ENCODE results near the gene DEFB132.

DEFB132 gene

DNA sequence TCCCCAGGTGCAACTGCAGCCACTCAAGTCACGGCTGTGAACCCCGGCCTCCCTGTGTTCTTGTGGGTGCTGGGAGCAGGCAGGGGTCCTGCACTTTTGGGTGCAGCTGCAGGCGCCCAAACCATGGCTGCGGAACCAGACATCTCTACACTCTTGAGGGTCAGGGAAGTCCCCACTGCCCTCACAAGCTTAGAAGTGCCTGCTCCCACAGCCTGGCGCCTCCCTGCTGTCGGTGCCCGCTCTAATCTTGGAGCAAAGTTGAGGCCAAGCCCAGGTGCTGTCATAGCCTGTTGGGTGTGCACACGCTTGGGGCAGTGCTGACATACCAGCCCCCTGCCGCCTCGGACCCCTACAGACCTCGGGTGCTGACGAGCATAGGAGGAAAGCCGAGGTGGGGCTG lies 6.2 kb downstream of the DEFB132 start:
- DNase-seq (ENCODE audit: low read depth in 3 of 3), result no peak

DNA sequence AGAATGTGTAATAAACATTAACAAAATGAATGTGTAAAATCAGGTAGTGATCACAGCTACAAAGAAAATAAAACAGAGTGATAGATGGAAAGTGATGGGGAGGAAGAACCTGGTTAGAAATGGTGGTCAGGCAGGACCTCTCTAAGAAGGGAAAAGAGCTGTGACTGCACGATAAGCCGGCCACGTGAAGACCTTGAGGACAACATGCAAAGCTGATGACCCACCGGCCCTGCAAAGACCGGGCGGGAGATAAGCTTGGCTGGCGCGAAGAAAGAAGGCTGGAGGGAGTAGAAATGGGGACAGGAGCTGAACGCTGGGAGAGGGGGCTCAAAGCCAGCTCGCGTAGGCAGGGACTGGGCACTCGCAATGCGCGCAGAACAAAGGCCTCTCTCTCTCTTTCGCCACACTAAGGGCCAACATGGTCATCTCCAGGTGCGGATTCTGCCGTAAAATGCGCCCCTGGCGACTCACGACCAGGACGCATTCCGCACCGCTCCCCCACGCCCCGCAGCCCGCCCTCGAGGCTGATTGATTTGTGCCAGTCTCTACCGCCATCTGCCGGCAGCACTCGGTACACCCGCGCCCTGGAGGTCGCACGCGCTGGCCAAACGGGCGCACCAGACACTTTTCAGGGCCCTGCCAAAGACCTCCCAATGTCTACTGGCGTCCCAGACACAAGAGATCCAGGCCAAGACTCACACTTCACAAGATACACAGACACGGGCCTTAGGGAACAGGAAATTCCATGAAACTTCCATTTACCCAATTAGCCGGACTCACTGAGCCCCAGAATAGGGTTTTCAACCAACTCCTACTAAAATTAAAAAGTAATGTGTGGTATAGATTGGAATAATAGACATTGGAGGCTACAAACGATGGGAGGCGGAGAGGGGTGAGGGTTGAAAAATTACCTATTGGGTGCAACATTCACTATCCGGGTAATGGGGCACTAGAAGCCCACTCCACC lies 9.4 kb downstream of the DEFB132 start:
- peak; percentile 82 to 92 (median 86) for DNase-seq (ENCODE audit: low read depth in 3 of 3)

DNA sequence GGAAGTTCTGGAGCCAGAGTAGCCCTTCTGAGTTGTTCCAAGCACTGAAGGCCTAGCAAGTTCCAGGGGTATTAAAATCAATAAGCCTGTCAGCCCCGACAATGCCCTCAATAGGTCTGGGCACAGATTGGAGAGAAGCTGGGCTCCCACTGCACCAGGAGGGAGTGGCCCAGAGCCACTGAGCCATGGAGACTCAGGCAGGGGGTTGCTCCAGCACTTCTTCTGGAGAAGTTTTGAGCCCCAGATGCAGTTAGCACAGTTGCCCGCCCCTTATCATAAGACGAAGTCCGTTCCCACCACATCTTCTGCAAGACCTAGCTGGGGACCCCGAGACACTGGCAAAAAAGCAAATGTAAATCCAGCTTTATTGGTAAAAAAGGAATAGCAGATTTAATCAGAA lies 13.0 kb downstream of the DEFB132 start:
- no peak for DNase-seq (ENCODE audit: low read depth in 3 of 3)

DNA sequence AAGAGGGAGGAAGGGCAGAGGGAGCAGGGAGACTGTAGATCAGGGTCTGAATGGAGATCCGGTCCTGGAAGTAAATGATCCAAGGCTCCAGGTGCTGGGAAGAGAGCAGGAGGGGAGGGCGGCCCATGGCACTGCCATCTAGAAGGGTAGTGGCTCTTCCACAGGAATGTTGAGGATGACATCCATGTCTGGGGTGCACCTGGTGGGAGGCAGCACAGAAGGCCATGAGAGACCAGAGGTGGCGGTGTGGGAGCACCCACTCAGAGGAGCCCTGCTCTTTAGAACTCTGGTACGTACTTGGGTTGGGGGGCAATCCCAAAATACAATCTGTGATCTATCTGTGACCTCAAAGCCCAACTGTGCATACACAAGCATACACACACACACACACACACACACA lies 13.5 kb downstream of the DEFB132 start:
- no peak for DNase-seq (ENCODE audit: low read depth in 3 of 3)

DNA sequence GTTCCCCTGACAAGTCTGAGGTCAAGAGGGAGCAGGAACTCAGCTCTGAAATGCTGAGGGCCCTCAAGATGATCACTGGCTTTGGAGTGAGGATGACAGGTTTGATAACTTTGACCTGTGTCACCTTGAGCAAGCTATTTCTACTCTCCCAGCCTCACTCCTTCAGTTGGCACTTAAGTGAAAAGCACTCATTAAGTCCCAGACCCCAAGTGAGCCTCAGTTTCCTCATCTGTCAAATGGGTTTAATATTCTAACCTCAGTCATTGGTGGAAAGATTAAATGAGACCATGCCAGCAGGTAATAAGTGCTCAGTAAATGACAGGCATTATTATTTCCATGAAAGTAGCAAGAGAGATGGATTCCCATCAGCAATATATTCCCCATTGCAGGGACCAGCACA lies 14.0 kb downstream of the DEFB132 start:
- DNase-seq (ENCODE audit: low read depth in 3 of 3), result no peak

DNA sequence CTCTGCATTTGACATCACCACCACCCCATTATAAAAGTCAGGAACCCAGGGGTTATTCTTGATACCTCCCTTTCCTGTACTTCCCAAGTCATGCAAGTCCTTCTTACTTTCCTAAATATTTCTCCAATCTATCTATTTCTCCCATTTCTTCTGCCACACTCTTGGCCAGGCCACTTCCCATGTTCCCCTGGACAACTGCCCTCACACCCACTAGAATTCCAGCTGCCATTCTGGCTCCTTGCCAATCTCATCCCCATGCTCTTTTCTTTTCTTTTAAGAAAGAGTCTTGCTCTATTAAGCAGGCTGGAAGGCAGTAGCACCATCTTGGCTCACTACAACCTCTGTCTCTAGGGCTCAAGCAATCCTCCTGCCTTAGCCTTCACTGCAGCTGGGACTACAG lies 15.2 kb downstream of the DEFB132 start:
- DNase-seq (ENCODE audit: low read depth in 3 of 3), result no peak

DNA sequence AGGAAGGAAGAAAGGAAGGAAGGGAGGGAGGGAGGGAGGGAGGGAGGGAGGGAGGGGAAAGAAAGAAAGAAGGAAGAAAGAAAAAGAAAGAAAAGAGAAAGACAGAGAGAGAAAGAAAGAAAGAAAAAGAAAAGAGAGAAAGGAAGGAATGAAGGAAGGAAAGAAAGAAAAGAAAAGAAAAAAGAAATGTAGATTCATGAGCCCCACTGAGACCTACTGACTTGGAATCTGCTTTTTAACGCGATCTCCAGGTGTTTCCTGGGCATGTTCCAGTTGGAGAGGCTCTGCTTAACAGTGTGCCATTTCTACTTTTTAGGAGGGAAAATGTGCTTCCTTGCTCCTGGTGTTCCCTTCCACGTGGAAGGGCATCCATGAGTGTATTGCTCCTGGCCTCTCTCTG lies 16.4 kb downstream of the DEFB132 start:
- no peak for DNase-seq (ENCODE audit: low read depth in 3 of 3)

DNA sequence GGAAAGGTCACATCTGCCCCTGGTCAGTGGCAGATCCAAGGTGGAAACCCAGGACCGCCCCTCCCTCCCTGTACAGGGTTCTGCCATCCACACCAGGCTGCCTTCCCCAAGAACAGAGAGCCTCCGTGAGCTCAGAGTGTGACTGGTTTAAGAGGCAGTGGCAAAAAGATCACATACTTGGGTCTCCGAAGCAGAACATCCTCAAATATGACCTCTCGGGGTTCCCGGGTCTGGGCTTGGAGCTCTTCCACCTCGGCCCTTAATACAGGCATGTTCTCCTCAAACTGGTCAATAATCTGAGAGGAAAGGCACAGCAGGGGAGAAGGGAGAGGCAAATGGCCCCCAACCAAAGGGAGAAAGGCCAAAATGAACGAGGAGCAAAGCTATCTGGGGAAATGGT lies 18.3 kb downstream of the DEFB132 start:
- no peak for DNase-seq (ENCODE audit: low read depth in 3 of 3)

DNA sequence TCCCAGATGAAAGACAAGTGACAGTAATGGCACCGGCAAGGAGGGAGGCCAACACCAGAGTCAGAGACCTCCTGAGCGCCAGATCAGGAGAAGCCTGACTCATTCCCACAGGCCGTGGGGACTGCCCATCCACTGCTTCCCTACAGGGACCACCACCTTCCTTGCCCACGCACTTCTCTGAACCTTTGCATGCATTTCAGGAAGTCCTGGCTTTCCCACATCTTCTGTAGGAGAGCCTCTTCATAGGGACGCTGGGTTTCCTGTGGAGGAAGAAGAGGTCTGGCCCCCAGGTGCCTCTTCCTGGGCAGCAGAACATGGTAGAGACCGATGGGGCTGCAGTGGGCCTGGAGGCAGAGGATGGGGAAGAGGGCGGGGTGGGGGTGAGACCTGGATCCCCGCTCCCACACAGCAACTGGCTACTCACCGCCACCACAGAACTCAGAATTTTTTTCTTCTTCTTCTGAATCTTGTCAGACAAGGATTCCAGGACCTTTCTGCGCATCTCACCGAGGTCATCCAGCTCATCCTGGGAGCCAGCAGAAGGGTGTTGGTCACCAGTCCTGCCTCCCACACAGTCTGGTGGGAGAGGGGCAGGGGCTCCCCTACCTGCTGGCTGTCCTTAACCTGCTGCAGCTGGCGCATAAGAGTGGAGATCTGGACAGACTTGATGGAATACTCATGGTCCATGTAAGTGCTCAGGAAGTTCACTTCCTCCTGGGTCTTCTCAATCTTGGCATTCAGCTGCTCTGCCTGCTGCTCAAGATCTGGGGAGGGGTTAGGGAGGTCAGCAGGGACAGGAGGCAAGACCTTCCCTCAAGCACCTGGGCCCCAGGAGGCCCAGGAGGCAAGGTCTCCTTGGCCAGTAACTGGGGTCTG lies 19.3 kb downstream of the DEFB132 start:
- no peak for DNase-seq (ENCODE audit: low read depth in 3 of 3)

DNA sequence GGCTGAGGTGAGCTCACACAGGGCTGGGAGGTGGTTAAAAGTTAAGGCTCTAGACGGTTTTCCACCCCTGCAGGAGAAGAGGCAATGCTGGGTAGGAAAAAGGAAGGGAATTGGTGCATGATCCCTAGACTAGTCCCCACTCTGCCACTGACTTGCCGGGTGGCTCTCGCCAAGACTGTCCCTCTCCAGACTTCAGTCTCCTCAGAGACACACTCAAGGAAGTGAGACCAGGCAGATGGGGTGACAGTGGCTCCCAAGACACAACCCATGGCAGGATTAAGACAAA lies 19.9 kb downstream of the DEFB132 start:
- no peak for DNase-seq (ENCODE audit: low read depth in 3 of 3)

DNA sequence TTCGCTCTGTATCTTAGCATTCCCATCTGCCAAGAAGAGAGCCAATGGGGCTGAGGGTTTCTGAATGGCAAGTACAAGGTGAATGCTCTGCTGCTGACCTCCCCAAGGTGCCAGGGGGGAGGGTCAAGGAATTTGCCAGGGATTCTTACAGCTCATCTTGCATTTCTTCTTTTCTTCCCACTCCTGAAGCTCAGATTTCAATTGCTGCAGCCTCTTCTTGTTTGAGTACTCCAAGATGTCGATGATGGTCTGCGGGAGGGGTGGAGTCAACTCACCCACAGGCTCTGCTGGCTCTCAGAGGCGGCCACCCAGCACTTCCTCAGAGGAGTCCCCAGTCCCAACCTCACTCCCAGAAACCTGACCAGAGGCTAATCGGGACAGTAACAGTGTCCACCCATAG lies 20.7 kb downstream of the DEFB132 start:
- no peak for DNase-seq (ENCODE audit: low read depth in 3 of 3)

DNA sequence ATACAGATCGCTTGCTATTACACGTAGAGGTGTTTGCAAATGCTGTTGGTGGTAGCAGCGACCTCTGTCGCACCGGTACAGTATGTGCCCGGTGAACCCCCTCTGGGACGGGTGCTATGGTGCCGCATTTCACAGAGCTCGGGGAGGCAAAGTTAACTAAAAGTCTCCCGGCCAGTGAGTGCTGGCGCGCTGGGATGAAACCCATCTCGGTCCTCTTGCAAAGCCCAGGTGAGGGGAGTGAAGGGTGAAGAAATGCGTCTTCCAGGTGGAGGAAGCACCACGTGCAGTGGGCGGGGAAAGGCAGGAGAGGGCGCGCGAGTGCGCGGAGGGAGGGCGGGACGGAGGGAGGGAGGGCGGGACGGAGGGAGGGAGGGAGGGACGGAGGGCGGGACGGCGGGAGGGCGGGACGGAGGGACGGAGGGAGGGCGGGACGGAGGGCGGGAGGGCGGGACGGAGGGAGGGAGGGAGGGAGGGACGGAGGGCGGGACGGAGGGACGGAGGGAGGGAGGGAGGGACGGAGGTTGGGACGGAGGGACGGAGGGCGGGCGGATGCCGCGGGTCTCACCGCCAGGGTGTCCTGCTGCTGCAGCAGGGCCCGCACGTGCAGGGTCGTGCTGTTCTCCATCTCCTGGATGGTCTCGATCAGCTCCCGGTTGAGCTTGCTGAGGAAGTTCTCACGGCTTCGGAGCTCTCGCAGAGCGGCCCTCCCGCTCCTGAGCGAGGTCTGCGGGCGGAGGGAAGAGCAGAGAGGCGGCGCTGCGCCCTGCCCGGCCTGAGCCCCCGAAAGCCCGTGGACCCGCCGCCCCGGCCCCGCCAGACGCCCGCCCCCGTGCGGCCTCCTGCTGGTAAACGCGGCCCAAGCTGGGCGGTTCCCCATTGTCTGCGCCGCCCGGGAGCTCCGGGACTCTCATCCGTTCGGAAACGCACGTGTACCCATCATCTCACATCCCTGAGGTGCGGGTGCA lies 21.4 kb downstream of the DEFB132 start:
- no peak for DNase-seq (ENCODE audit: low read depth in 3 of 3)

DNA sequence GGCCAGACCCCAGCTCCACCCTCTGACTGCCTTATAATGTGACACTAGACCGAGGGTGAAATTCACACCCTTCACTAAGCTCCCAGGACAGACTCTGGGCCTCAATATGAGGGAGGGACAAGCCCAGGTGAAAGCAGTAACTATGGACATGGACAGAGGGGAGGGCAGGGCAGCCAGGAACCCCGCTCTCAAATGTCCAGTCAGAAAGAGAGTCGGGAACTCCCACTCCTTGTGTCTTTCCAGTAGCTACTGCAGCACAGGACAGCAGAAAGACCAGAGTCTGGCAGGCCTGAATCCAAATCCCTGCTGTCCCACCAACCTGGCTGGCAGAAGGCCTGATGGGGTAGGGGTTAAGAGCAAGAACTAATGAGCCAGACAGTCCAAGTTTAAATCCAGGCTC lies 26.6 kb downstream of the DEFB132 start:
- no peak for DNase-seq (ENCODE audit: low read depth in 3 of 3)

DNA sequence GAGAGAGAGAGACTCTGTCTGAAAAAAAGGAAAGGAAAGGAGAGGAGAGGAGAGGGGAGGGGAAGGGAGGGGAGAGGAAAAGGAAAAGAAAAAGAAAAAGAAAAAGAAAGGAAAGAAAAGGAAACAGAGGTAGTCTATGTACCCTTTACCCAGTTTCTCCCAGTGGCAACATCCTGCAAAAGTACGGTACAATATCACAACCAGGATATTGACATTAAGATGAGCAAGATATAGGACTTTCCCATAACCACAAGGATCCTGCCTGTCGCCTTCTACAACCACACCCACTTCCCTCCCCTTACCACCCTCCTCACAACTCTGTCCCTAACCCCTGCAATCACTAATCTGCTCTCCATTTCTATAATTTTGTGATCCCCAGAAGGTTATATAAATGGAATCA lies 29.0 kb downstream of the DEFB132 start:
- no peak for DNase-seq (ENCODE audit: low read depth in 3 of 3)

DNA sequence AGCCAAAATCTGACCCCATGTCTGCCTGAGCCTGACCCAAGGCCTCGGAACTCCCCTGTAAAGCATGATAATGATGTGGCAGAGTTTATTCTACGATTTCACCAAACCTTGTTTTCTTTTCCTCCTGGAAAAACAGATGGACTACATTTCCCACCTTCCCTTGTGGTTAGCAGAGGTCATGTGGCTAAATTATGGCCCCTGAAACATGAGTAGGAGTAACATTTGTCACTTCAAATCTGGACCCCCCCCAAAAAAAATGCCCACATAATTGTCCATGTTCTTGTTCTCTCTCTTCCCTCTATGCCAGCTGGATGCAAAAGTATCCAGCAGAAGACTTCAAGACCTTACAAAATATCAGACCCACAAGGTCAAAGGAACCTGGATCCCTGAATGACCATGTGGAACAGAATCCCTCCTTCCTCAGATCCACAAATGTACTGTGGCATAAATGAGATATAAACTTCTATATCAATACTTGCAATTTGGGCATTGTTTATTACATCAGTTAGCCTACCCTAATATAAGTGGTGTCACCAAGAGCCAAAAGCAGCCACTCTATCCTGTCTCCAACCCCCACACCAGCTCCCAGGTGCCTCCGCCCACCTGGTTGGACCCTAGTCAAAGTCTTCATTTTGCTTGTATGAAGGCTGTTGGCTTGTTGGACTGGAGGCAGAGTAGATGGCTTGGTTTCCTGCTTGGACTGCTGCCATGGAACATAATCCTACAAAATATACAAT lies 31.6 kb downstream of the DEFB132 start:
- DNase-seq (ENCODE audit: low read depth in 3 of 3), result no peak

DNA sequence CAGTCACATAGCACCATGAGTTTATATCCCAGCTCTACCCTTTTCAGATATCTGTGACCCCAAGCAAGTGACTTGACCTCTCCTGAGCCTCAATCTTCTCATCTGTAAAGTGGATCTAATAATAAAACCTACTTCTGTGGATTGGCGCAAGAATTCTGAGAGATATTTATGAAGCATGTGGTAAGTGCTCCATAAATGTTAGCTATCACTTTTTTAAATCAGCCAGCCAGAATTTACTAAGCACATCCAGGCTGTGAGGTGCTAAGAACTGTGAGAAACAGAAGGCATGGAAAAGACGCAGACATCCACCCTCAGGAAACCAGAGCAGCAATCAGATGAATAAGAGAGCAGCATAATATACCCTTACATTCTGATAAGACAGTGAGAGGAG lies 32.2 kb downstream of the DEFB132 start:
- DNase-seq (ENCODE audit: low read depth in 3 of 3), result no peak

DNA sequence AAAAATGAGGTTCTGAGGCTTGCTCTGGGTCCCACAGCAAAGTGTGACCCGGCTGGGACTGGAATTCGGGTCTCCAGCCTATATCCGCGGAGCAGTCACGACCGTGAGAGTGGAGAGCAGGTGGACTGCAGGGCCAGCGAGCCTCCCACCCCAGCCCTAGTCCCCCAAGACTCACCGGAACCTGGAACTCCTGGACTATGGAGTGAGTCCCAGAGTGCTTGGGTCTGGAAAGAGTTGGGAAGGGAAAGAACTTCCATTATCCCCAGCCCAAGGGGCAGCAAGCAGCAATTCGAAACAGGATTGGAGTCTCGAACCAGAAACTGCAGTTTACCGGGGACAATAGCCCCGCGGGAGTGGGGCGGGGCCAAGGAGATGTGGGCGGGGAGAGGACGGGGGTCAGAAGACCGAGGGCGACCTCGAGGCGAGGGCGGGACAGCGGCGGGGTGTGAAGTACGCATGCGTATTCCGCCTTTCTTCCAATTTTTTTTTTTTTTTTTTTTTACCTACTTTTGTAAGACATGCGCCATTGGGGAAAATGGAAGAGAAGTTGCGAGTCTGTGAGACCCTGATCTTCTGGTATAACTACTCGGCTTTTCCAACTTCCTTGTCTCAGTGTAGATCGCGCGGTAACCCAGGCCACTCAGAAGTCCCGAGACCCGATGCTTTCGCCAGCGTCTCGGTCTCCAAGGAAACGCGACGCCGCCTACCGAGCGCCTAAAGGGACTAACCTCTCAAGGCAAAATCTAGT lies 32.7 kb downstream of the DEFB132 start, which contains the start of gene C20orf96:
Gene C20orf96, minus strand, starts transcription at position 667 of the 748 bp plus-strand sequence. Its CDS starts 140 bp downstream, at position 527.
- peak; percentile 67 to 90 (median 71) for DNase-seq (ENCODE audit: low read depth in 3 of 3)

DNA sequence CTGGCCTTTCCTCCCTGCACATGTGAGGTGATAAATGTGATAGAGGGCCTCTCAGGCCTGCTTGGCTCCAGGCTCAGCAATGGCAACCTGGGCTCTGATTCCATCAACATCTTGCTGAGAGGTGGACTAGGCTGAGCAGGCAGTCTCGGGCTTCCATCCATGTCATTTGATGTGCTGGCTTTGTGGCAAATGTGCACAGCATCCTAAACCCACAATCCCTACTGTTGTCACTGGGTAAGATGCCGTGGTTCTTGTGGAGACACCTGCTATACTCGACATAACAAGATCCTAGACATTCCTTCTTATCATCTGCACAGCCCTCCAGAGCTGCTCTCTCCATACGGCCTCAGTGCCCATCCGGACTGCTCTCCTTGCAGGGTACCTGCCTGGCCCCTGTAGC lies 37.1 kb downstream of the DEFB132 start:
- no peak for DNase-seq (ENCODE audit: low read depth in 3 of 3)

DNA sequence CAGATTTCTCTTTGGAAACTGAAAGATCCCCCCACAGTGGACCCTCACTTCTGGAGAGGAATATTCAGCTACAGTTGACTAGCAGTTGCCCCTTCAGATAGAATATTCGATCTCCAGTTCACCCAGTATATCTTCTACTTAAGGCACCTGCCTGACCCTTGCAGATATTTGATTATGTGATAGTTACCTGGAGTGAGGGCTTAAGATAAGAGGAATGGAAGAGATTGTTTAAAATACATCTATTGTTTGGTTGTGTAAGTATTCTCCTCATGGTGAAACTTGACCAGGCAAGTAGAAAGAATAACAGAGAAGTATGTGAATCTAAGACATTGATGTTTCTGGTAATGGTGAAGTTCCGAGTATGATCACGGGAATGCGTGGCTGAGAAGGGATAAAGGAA lies 38.3 kb downstream of the DEFB132 start:
- DNase-seq (ENCODE audit: low read depth in 3 of 3), result no peak

Measured in stimulated activated CD4-positive, alpha-beta T cell treated with anti-CD3 and anti-CD28 coated beads, TNF-alpha, amount 100 ng/mL, for 24 hours (primary cell).